CD14-positive monocyte (primary cell): Measurements from ENCODE around the gene CDKN1C. TPM values are rescaled to one million over a fixed set of nuclear protein-coding genes. Genes with fewer than 3 reads are reported as not detected.

Experiments
- DNase-seq, 3 donors: peaks; one replicate each; pipeline ENCODE4 v3.0.0-alpha.2; 2011 to 2022
- H2AFZ ChIP-seq: 2 replicates; pipeline ENCODE4 v1.6.0; 2012; ENCODE audit warnings: mild to moderate bottlenecking, low read depth, low read length, inconsistent platforms; ENCODE audit not compliant: insufficient read depth, poor library complexity, severe bottlenecking
- H3K27ac ChIP-seq, 2 donors: 1 replicate in 1 of 2; 2 replicates in 1 of 2; pipeline ENCODE4 v1.5.1; 2012 to 2013; ENCODE audit warnings: low read length in 2 of 2, control low read depth in 1 of 2, inconsistent platforms in 1 of 2, low read depth in 1 of 2, mild to moderate bottlenecking in 1 of 2
- H3K27me3 ChIP-seq, 2 donors: one replicate each; pipeline versions ENCODE4 v1.6.0 to v1.6.1; 2011 to 2013; ENCODE audit warnings: low read length in 2 of 2; ENCODE audit not compliant: control insufficient read depth in 2 of 2, insufficient read depth in 2 of 2
- H3K36me3 ChIP-seq, 2 donors: replicated peaks in 1 of 2; 1 replicate in 1 of 2; 2 replicates in 1 of 2; pipeline versions ENCODE4 v1.5.1 to v1.6.1; 2012 to 2013; ENCODE audit warnings: low read length in 2 of 2, control low read depth in 1 of 2, inconsistent platforms in 1 of 2, mild to moderate bottlenecking in 1 of 2; ENCODE audit not compliant: insufficient read depth in 2 of 2, control insufficient read depth in 1 of 2
- H3K4me1 ChIP-seq, 2 donors: 1 replicate in 1 of 2; 2 replicates in 1 of 2; pipeline versions ENCODE4 v1.5.1 to v1.6.1; 2012 to 2013; ENCODE audit warnings: low read length in 2 of 2, control low read depth in 1 of 2, inconsistent platforms in 1 of 2, mild to moderate bottlenecking in 1 of 2, moderate library complexity in 1 of 2; ENCODE audit not compliant: insufficient read depth in 2 of 2, control insufficient read depth in 1 of 2
- H3K4me2 ChIP-seq: replicated peaks from 2 replicates; pipeline ENCODE3; 2012; ENCODE audit warnings: low read length, moderate library complexity, mild to moderate bottlenecking; ENCODE audit not compliant: poor library complexity, severe bottlenecking; ENCODE audit errors: extremely low read depth
- H3K4me3 ChIP-seq, 3 experiments: fragments of 200-600 bp in 1 of 3; sonication (generic) in 1 of 3; replicated peaks in 1 of 3; 1 replicate in 2 of 3; 2 replicates in 1 of 3; pipeline ENCODE4 v1.5.1; 2011 to 2013; ENCODE audit warnings: low read length in 3 of 3, mild to moderate bottlenecking in 3 of 3, control low read depth in 2 of 3, low read depth in 2 of 3, inconsistent platforms in 1 of 3, moderate library complexity in 1 of 3
- H3K79me2 ChIP-seq: 2 replicates; pipeline ENCODE4 v1.6.0; 2012; ENCODE audit warnings: mild to moderate bottlenecking, control low read depth, inconsistent platforms, low read length, moderate library complexity; ENCODE audit not compliant: insufficient read depth
- H3K9ac ChIP-seq: 2 replicates; pipeline ENCODE4 v1.6.0; 2017; ENCODE audit warnings: low read length, mild to moderate bottlenecking; ENCODE audit not compliant: insufficient read depth, poor library complexity, severe bottlenecking
- H3K9me3 ChIP-seq, 2 donors: replicated peaks in 1 of 2; 1 replicate in 1 of 2; 2 replicates in 1 of 2; pipeline versions ENCODE4 v1.5.1 to v1.6.1; 2012 to 2013; ENCODE audit warnings: low read length in 2 of 2, control low read depth in 1 of 2; ENCODE audit not compliant: control insufficient read depth in 1 of 2, insufficient read depth in 1 of 2
- H4K20me1 ChIP-seq: 2 replicates; pipeline ENCODE4 v1.6.0; 2012; ENCODE audit warnings: mild to moderate bottlenecking, low read length, control low read depth, moderate library complexity; ENCODE audit not compliant: insufficient read depth
- H3K27ac Mint-ChIP-seq, 7 donors: one replicate each; pipeline ENCODE4 v1.8.0; 2020; ENCODE audit warnings: mild to moderate bottlenecking in 7 of 7, mixed read lengths in 7 of 7, moderate library complexity in 6 of 7, inconsistent platforms in 2 of 7
- H3K27me3 Mint-ChIP-seq, 3 donors: one replicate each; pipeline ENCODE4 v1.8.0; 2021 to 2022; ENCODE audit warnings: low read depth in 3 of 3, mild to moderate bottlenecking in 3 of 3, mixed read lengths in 3 of 3, moderate library complexity in 3 of 3, inconsistent platforms in 1 of 3
- H3K36me3 Mint-ChIP-seq, 2 donors: one replicate each; pipeline ENCODE4 v1.8.0; 2020; ENCODE audit warnings: mixed read lengths in 2 of 2, inconsistent platforms in 1 of 2, mild to moderate bottlenecking in 1 of 2
- H3K4me1 Mint-ChIP-seq: one replicate; pipeline ENCODE4 v1.8.0; 2020; ENCODE audit warnings: mild to moderate bottlenecking, mixed read lengths
- H3K4me3 Mint-ChIP-seq, 2 donors: one replicate each; pipeline ENCODE4 v1.8.0; 2020; ENCODE audit warnings: mild to moderate bottlenecking in 2 of 2, mixed read lengths in 2 of 2, moderate library complexity in 1 of 2
- H3K9me3 Mint-ChIP-seq, 7 donors: one replicate each; pipeline ENCODE4 v1.8.0; 2020 to 2022; ENCODE audit warnings: mixed read lengths in 7 of 7, mild to moderate bottlenecking in 6 of 7, moderate library complexity in 6 of 7, inconsistent platforms in 2 of 7
- CTCF ChIP-seq: fragments of 200-600 bp; IDR thresholded peaks from one replicate; pipeline ENCODE4 v1.8.0; 2022; ENCODE audit warnings: antibody characterized with exemption, mild to moderate bottlenecking
- WGBS: methylation state at CpG from one replicate; pipeline ENCODE4 v1.1.5; 2013; ENCODE audit warnings: missing lambda C conversion rate; ENCODE audit not compliant: insufficient coverage; 5-methylcytosine and 5-hydroxymethylcytosine counted together
- intact Hi-C, 2 donors: fragments of 100-400 bp; cut with micrococcal nuclease; formaldehyde crosslinking; loops; one replicate each; pipeline versions ENCODE4 v1.15.0 to v1.15.1; 2023
- polyA plus RNA-seq, 3 donors: library from polyadenylated mRNA; depleted of rRNA in 1 of 3; unstranded in 2 of 3; stranded (reverse) in 1 of 3; fragments of 300-500 nt in 2 of 3; fragments of >200 nt in 1 of 3; fragmentation: Illumina TruSeq in 2 of 3; gene quantifications; 1 replicate in 2 of 3; 2 replicates in 1 of 3; pipeline ENCODE4 v1.2.3, GENCODE V29; 2012 to 2021

The CDKN1C gene
- polyA plus RNA-seq, 3 donors: 3.2 to 36.4 (median 4.7) TPM

- Histone ChIP-seq H3K79me2 (peaks cover 6% of the 10 kb centered on the region), H3K9me3 (peaks cover 0 to 9% of the 10 kb centered on the region in 2 donors), H3K27ac (peak overlapping the region; percentile 80 to 98), H4K20me1 (no peaks in the 10 kb centered on the region), H3K4me3 (peak overlapping the region; percentile 57 to 86 (median 84)), H3K36me3 (peaks cover 0 to 3% of the 10 kb centered on the region in 2 donors), H3K9ac (peak overlapping the region; percentile 94), H2AFZ (peak overlapping the region; percentile 73), H3K4me1 (peaks cover 50 to 58% of the 10 kb centered on the region in 2 donors), H3K4me2 (peak overlapping the region; percentile 77), H3K27me3 (no peaks in the 10 kb centered on the region)
- Mint-ChIP-seq H3K4me3 (peak overlapping the region; percentile 74 to 79), H3K4me1 (peaks cover 50% of the 10 kb centered on the region), H3K27ac (peak overlapping the region; percentile 74 to 97 (median 88)), H3K36me3 (peaks cover 29 to 49% of the 10 kb centered on the region in 2 donors), H3K9me3 (peaks cover 7 to 16% (median 11%) of the 10 kb centered on the region in 7 donors), H3K27me3 (peaks cover 0 to 11% (median 4%) of the 10 kb centered on the region in 3 donors)
- DNase-seq: no peak
- 79% methylated on average over 13 of the region's 23 CpGs for WGBS
- intact Hi-C loops: no loop called here
- TF ChIP-seq CTCF: no peak
These were observed 17.5 kb upstream of the CDKN1C start for GRCh38 chr11:2902784-2903671.

GRCh38 chr11:2901854-2902783 lies 16.5 kb upstream of the CDKN1C start:
- intact Hi-C loops: no loop called here
- H3K27me3 Mint-ChIP-seq: peaks cover 0 to 9% (median 5%) of the 10 kb centered on the region in 3 donors
- peaks cover 7 to 13% (median 12%) of the 10 kb centered on the region in 7 donors for H3K9me3 Mint-ChIP-seq
- Histone ChIP-seq H3K36me3 (peaks cover 0 to 3% of the 10 kb centered on the region in 2 donors), H3K79me2 (peaks cover 6% of the 10 kb centered on the region), H3K9me3 (peaks cover 0 to 9% of the 10 kb centered on the region in 2 donors), H3K4me2 (peak overlapping the region; percentile 77), H3K4me1 (peaks cover 59 to 67% of the 10 kb centered on the region in 2 donors), H2AFZ (peak overlapping the region; percentile 73), H3K9ac (peak overlapping the region; percentile 94), H3K27ac (peak overlapping the region; percentile 80 to 98), H3K27me3 (no peaks in the 10 kb centered on the region), H3K4me3 (peak overlapping the region; percentile 57 to 86 (median 84)), H4K20me1 (no peaks in the 10 kb centered on the region)
- peaks cover 30 to 44% of the 10 kb centered on the region in 2 donors for H3K36me3 Mint-ChIP-seq
- WGBS: 4% methylated on average over 48 of the region's 58 CpGs
- peaks cover 56% of the 10 kb centered on the region for H3K4me1 Mint-ChIP-seq
- peak overlapping the region; percentile 81 to 97 (median 90) for H3K27ac Mint-ChIP-seq
- no peak for TF ChIP-seq CTCF
- DNase-seq: peak; percentile 96
- H3K4me3 Mint-ChIP-seq: peak overlapping the region; percentile 74 to 79
